NCI-H2227 treated with DMSO at 0.1 percent for 48 hours (cell line): ENCODE results near the gene PHLDA1.
A peak's percentile ranks its signal among the peaks of the same experiment; 100 is the strongest.

Source experiments
- DNase-seq: peaks from one replicate; lab custom pipeline; 2025; lab: John Stamatoyannopoulos, UW

PHLDA1 gene

GRCh38 chr12:76031414-76032042 lies at the start of gene PHLDA1:
TSS of gene PHLDA1 (minus strand) at chr12:76031776.
- peak; percentile 68 for DNase-seq

DNA sequence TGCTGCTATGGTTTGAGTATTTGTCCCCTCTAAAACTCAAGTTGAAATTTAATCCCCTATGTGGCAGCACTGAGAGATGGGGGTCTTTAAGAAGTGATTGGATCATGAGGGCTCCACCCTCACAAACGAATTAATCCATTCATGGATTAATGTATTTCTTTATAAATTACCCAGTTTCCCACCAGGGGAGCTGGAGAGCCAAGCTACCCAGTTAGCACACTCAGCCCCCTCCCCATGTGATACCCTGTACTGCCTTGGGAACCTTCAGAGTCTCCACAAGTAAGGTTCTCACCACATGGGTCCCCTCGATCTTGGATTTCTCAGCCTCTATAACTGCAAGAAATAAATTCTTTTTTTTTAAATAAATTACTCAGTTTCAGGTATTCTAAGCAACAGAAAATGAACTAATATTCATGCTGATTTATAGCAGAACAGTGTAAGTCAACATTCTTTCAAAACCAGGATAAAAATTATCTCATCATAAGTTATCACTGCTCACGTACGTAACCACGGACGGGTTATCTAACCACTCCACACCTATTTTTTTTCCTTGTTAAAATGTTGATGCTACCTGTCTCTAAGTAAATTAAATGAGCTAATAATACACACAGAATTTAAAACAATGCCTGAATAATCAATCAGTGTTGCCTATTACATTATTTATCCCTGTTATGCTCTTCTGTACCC lies 49.3 kb upstream of the PHLDA1 start:
- DNase-seq = no peak

DNA sequence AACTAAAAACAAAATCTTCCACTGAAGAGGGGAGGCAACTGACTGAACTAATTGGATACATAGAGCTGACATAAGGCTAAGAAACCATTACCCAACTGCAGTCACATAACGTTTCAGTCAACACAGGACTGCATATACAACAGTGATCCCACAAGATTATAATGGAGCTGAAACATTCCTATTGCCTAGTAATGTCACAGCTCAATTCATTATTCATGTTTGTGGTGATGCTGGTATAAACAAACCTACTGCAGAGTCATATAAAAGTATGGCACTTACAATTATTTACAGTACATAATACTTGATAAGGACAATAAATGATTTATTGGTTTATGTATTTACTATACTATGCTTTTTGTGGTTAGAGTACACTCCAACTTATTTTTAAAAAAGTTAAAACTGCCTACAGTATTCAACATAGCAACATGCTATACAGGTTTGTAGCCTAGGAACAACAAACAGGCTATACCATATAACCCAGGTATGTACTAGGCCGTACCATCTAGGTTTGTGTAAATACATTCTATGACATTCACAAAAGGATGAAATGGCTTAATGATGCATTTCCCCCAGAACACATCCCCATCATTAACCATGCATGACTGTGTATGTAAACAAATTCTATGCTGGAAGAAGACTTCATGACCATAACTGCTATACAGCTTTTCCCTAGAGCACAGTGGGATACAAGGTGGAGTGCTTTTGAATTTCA lies 48.6 kb upstream of the PHLDA1 start:
- no peak for DNase-seq

GRCh38 chr12:76078748-76079147 lies 47.2 kb upstream of the PHLDA1 start:
- DNase-seq = no peak

- DNase-seq = no peak
Measured at GRCh38 chr12:76075448-76075847, 43.9 kb upstream of the PHLDA1 start.

DNA sequence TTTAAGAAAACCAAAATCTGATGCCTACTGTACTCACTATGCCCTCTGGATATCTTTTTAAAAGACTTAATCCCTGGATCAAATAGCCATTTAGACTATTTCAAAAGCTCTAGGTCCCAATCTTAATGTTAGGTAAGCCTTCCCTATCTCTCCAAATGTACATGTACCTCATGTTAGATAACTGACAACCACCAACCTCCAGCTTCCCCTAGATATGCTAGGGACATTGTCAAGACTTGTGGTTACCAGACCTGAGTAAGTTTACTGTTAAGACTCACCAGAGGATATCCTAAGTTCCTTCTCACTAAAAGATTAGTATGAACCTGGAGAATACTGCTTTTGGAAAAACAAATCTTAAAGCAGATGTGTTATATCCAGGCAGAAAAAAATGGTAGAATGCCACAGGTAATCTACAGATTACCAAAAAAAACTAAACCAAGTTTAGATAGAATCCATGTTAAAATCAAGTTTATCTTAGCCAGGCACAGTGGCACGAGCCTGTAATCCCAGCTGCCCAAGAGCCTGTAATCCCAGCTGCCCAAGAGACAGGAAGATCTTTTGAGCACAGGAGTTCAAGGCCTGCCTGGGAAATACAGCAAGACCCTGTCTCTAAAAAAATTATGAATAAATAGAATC lies 43.2 kb upstream of the PHLDA1 start:
- DNase-seq = no peak

- no peak for DNase-seq
Measured at GRCh38 chr12:76073561-76073960, 42.0 kb upstream of the PHLDA1 start.

- no peak for DNase-seq
Measured at GRCh38 chr12:76072568-76072967, 41.0 kb upstream of the PHLDA1 start.

- no peak for DNase-seq
Measured at GRCh38 chr12:76069339-76069738, 37.8 kb upstream of the PHLDA1 start.

DNA sequence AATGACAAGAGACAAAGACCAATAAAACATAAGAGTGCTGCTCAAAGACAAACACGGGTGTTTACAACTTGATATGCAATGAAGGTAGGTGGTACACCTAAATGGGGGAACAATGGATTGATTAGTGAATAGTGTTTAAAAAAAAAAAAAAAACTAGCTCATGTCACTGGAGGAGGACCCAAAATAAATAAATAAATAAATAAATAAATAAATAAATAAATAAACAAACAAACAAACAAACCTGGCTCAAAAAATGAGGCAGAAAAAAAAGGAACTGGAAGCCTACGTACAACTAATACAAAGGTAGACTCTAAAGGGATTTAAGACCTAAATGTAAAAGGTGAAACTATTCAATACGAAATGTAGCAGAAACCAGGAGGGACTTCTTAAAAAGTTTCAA lies 34.3 kb upstream of the PHLDA1 start:
- no peak for DNase-seq

GRCh38 chr12:76064904-76065303 lies 33.3 kb upstream of the PHLDA1 start:
- no peak for DNase-seq

- DNase-seq = no peak
Measured at GRCh38 chr12:76060111-76060510, 28.5 kb upstream of the PHLDA1 start.

GRCh38 chr12:76057326-76057725 lies 25.8 kb upstream of the PHLDA1 start:
- no peak for DNase-seq

GRCh38 chr12:76055393-76055792 lies 23.8 kb upstream of the PHLDA1 start:
- no peak for DNase-seq

GRCh38 chr12:76049575-76050251 lies 18.1 kb upstream of the PHLDA1 start:
- DNase-seq = no peak

DNA sequence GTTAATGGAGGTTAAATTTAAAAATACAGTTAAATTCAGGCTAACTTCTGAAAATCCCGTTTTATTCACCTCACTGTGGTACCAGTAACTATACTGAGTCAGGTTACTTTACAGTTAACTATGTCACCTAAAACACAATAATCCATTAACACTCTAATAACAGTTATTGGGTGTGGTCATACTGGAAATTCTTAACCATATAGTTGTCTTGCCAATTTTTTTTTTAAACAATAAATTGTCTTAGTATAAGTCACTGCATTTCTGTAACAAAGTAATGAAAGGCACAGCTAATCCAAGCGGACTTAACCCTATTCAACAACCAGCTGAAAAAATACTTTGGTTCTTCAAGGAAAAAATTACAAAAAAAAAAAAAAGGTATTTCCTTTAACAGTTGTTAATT lies 16.2 kb upstream of the PHLDA1 start:
- DNase-seq = no peak

DNA sequence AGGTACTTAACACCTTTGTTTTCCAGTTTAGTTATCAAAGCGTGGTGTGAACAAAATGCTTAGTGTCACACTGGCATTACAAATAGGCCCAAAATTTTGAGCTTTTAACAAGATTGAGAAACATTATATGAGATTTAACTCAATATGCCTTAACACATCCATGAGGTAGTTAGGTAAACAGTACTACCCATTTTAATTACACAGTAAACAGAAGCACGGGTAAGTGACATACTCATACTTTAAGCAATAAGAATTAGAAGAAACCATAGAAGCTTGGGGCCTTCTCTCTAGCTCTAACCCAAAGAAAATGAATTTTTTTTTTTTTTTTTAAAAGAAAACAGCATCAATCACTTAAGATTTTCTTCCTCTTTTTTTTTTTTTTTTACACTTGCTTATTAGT lies 15.5 kb upstream of the PHLDA1 start:
- no peak for DNase-seq

DNA sequence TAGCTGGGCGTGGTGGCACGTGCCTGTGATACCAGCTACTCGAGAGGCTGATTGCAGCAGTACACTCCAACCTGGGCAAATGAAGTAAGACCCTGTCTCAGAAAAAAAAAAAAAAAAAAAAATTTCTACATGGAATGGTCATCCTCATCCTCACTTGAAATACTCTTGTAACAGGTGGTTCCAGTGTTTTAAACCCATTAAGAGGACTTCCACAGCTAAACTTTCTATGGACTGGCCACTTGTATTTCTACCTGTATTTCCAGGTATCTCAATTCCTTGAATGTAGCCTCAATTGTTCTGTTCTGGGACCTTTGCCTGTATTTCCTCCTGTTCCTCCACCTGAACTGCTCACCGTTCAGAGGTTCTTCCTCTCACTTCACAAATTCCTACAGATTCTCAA lies 11.8 kb upstream of the PHLDA1 start:
- DNase-seq = no peak

DNA sequence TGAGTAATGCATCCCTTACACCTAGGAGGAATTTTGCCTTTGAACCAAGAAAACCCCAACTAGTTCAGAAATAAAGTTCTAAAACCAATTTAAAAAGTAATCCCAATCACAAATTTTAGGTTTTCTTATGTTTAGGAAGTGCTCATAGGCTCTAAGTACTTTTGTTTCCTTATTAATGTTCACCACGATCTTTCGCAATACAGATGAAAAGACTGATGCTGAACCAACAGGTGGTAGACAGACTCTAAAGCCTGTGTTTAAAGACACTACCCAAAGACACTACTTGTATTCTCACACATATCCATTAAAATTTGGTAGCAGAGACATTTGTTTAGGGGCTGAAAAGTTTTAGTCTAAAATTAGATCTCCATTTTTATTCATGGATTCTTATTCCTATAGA lies 10.6 kb upstream of the PHLDA1 start:
- no peak for DNase-seq

- DNase-seq = no peak
Measured at GRCh38 chr12:76041406-76041805, 9.8 kb upstream of the PHLDA1 start.

- no peak for DNase-seq
Measured at GRCh38 chr12:76040461-76040860, 8.9 kb upstream of the PHLDA1 start.

- no peak for DNase-seq
Measured at GRCh38 chr12:76038176-76038575, 6.6 kb upstream of the PHLDA1 start.
